Measurements from ENCODE around the gene DDR1.

GRCh38 chr6:30882759-30883684 is 1.3 kb upstream of the DDR1 start:
- TF ChIP-seq POLR2AphosphoS5 (IDR thresholded peaks at IDR 0.05; ENCODE audit: borderline replicate concordance, low read depth, low read length) (no peak), EZH2 (IDR thresholded peaks at IDR 0.05) (no peak)
